NB4 (cell line): ENCODE results near the gene FUT7.

Experiments
- CTCF ChIP-seq: IDR thresholded peaks from one replicate; pipeline ENCODE4 v1.5.1; 2012; ENCODE audit warnings: low read depth, low read length
- MAX ChIP-seq: IDR thresholded peaks from 2 replicates; pipeline ENCODE4 v1.6.1; 2011; ENCODE audit warnings: low read depth, low read length
- MYC ChIP-seq: IDR thresholded peaks from 2 replicates; pipeline ENCODE4 v1.6.1; 2011; ENCODE audit warnings: low read depth, low read length
- POLR2A ChIP-seq: IDR thresholded peaks from 2 replicates; pipeline ENCODE4 v1.6.1; 2011; ENCODE audit warnings: mild to moderate bottlenecking; ENCODE audit not compliant: insufficient read length; ENCODE audit errors: extremely low read depth

- TF ChIP-seq CTCF (no peak), MAX (no peak), POLR2A (no peak), MYC (no peak)
These were observed 25.0 kb upstream of the FUT7 start for GRCh38 chr9:137056739-137057415.
